HepG2 (cell line): ENCODE results near the gene CTNNA2. TPM values are rescaled to one million over a fixed set of nuclear protein-coding genes. Genes with fewer than 3 reads are reported as not detected.

Experiments
- ATAC-seq: fragments of 200-7000 bp; cut with Tn5 transposase; 3 replicates; pipeline ENCODE4 v1.9.1; 2020; ENCODE audit warnings: mild to moderate bottlenecking, moderate library complexity
- BruUV-seq: library from RNA; stranded (reverse); fragments of 400-500 nt; replicated peaks from 2 replicates; lab custom pipeline; 2021; lab: Mats Ljungman, UMichigan
- CTCF ChIA-PET: fragments of 300-600 bp; formaldehyde crosslinking; extraction: SDS; loops from one replicate; lab custom pipeline; 2021; ENCODE audit warnings: low total read pairs, inconsistent platforms, low intra/inter-chr PET ratio; lab: Yijun Ruan, JAX
- POLR2A ChIA-PET: fragments of 350-600 bp; sonication (Branson Sonifier 250); formaldehyde crosslinking; loops from one replicate; lab custom pipeline; 2020; ENCODE audit warnings: antibody characterized with exemption, inconsistent platforms; lab: Yijun Ruan, JAX
- DNase-seq: peaks from one replicate; pipeline ENCODE4 v3.0.0-alpha.2; 2015; ENCODE audit warnings: low spot score
- FAIRE-seq: peaks from 3 replicates; lab custom pipeline; 2011; peaks lifted over from hg19 to GRCh38; lab: Jason Lieb, UNC
- H2AFZ ChIP-seq: one replicate; pipeline ENCODE4 v1.6.1; 2011; ENCODE audit warnings: low read length, inconsistent platforms
- H3K27ac ChIP-seq: fragments of 300-600 bp; 3 replicates; pipeline ENCODE4 v1.8.0; 2011; ENCODE audit warnings: mixed run types, mild to moderate bottlenecking, mixed read lengths, low read length, inconsistent platforms; ENCODE audit not compliant: insufficient read depth; ENCODE audit errors: extremely low read length
- H3K27me3 ChIP-seq, 2 experiments: fragments of 200-600 bp in 1 of 2; 2 replicates in 1 of 2; 3 replicates in 1 of 2; pipeline versions ENCODE4 v1.6.0 to v1.8.0; 2011; ENCODE audit warnings: low read length in 2 of 2, mild to moderate bottlenecking in 2 of 2, moderate library complexity in 2 of 2, inconsistent platforms in 1 of 2; ENCODE audit not compliant: insufficient read depth in 2 of 2, control insufficient read depth in 1 of 2
- H3K36me3 ChIP-seq, 2 experiments: fragments of 200-600 bp in 1 of 2; replicated peaks in 1 of 2; 2 replicates in 1 of 2; 3 replicates in 1 of 2; pipeline versions ENCODE4 v1.5.1 to v1.8.0; 2011; ENCODE audit warnings: low read length in 2 of 2, inconsistent platforms in 1 of 2; ENCODE audit not compliant: insufficient read depth in 2 of 2, control insufficient read depth in 1 of 2
- H3K4me1 ChIP-seq: 2 replicates; pipeline ENCODE4 v1.5.1; 2012; ENCODE audit warnings: low read length, inconsistent platforms; ENCODE audit not compliant: insufficient read depth
- H3K4me2 ChIP-seq: 2 replicates; pipeline ENCODE4 v1.6.0; 2011; ENCODE audit warnings: low read depth, low read length, inconsistent platforms
- H3K4me3 ChIP-seq, 3 experiments: fragments of 200-600 bp in 1 of 3; sonication (generic), shearing (Covaris generic) in 1 of 3; replicated peaks in 1 of 3; 2 replicates each; pipeline ENCODE4 v1.5.1; 2011 to 2016; ENCODE audit warnings: low read length in 3 of 3, inconsistent platforms in 2 of 3, low read depth in 2 of 3, mild to moderate bottlenecking in 2 of 3, control low read depth in 1 of 3, mixed read lengths in 1 of 3; ENCODE audit not compliant: insufficient read depth in 1 of 3
- H3K79me2 ChIP-seq: one replicate; pipeline ENCODE4 v1.6.1; 2011; ENCODE audit warnings: low read length, inconsistent platforms; ENCODE audit not compliant: insufficient read depth
- H3K9ac ChIP-seq: 2 replicates; pipeline ENCODE4 v1.6.0; 2011; ENCODE audit warnings: mild to moderate bottlenecking, low read depth, low read length, inconsistent platforms; ENCODE audit not compliant: insufficient read depth
- H3K9me3 ChIP-seq: 2 replicates; pipeline ENCODE4 v1.5.1; 2012; ENCODE audit warnings: mild to moderate bottlenecking, low read length
- H4K20me1 ChIP-seq: 2 replicates; pipeline ENCODE4 v1.6.0; 2011; ENCODE audit warnings: inconsistent platforms, mild to moderate bottlenecking, low read length, moderate library complexity; ENCODE audit not compliant: insufficient read depth
- ATRX ChIP-seq: sonication (generic); formaldehyde crosslinking; IDR thresholded peaks from 2 replicates; pipeline ENCODE4 v1.4.0; 2020; ENCODE audit warnings: missing genetic modification reagents, borderline replicate concordance
- MBNL3 ChIP-seq: fragments of 250-450 bp; sonication (Bioruptor Pico); conservative IDR thresholded peaks from 2 replicates; pipeline ENCODE4 v1.8.0; 2022; ENCODE audit warnings: mild to moderate bottlenecking, inconsistent platforms
- MEIS2 ChIP-seq: sonication (generic); formaldehyde crosslinking; IDR thresholded peaks from 2 replicates; pipeline ENCODE4 v1.9.0; 2021; ENCODE audit warnings: mild to moderate bottlenecking, missing genetic modification reagents
- MIER2 ChIP-seq: IDR thresholded peaks from 2 replicates; pipeline ENCODE4 v1.6.1; 2016; ENCODE audit warnings: missing biosample characterization, missing genetic modification reagents
- SAFB2 ChIP-seq: sonication (generic); formaldehyde crosslinking; IDR thresholded peaks from 2 replicates; pipeline ENCODE4 v1.5.1; 2020; ENCODE audit warnings: missing genetic modification reagents, low read depth, mild to moderate bottlenecking, borderline replicate concordance
- ZBTB3 ChIP-seq: sonication (generic); formaldehyde crosslinking; IDR thresholded peaks from 2 replicates; pipeline ENCODE4 v1.4.0; 2020; ENCODE audit warnings: low read depth, mild to moderate bottlenecking, moderate library complexity, missing genetic modification reagents, borderline replicate concordance
- ZNF44 ChIP-seq: sonication (generic); formaldehyde crosslinking; IDR thresholded peaks from 2 replicates; pipeline ENCODE4 v1.5.1; 2020; ENCODE audit warnings: mild to moderate bottlenecking, missing genetic modification reagents
- ZNF468 ChIP-seq: sonication (generic); formaldehyde crosslinking; IDR thresholded peaks from 2 replicates; pipeline ENCODE4 v1.8.0; 2022; ENCODE audit warnings: mild to moderate bottlenecking, moderate library complexity, missing genetic modification reagents
- ZNF543 ChIP-seq: sonication (generic); formaldehyde crosslinking; IDR thresholded peaks from 2 replicates; pipeline ENCODE4 v1.4.0; 2020; ENCODE audit warnings: mild to moderate bottlenecking, missing genetic modification reagents
- ZNF598 ChIP-seq: sonication (generic); formaldehyde crosslinking; IDR thresholded peaks from 2 replicates; pipeline ENCODE4 v1.5.1; 2020; ENCODE audit warnings: mild to moderate bottlenecking, missing genetic modification reagents, borderline replicate concordance
- ZNF670 ChIP-seq: sonication (generic); formaldehyde crosslinking; IDR thresholded peaks from 2 replicates; pipeline ENCODE4 v1.8.0; 2022; ENCODE audit warnings: mild to moderate bottlenecking, missing genetic modification reagents, borderline replicate concordance
- ZSCAN22 ChIP-seq: sonication (generic); formaldehyde crosslinking; IDR thresholded peaks from 2 replicates; pipeline ENCODE4 v1.4.0; 2020; ENCODE audit warnings: mild to moderate bottlenecking, missing genetic modification reagents
- WGBS: methylation state at CpG from one replicate; pipeline ENCODE4 v1.1.6; 2017; ENCODE audit warnings: low lambda C conversion rate; 5-methylcytosine and 5-hydroxymethylcytosine counted together
- in situ Hi-C: cut with HindIII; loops from 2 replicates; pipeline ENCODE4 v1.10.0; 2017; ENCODE audit warnings: low pct_unique_long_range_greater_than_20kb; ENCODE audit not compliant: extremely low pct_ligation_motif_present
- intact Hi-C: fragments of 100-400 bp; cut with micrococcal nuclease; formaldehyde crosslinking; loops from one replicate; pipeline ENCODE4 v1.10.0; 2022; ENCODE audit not compliant: unreplicated experiment
- polyA plus RNA-seq, 8 experiments: library from polyadenylated mRNA; depleted of rRNA in 3 of 8; stranded (reverse) in 7 of 8; unstranded in 1 of 8; fragments of >200 nt; fragmentation: Illumina TruSeq in 4 of 8; extraction: Trizol in 4 of 8; gene quantifications; 2 replicates each; pipeline versions ENCODE4 v1.2.1 to v1.2.3, GENCODE V29; 2011 to 2016; ENCODE audit warnings: low read depth in 4 of 8, missing spikeins in 1 of 8, mixed read lengths in 1 of 8; ENCODE audit not compliant: insufficient read depth in 1 of 8
- total RNA-seq, 5 experiments: library from RNA; depleted of rRNA; stranded (reverse); fragments of >200 nt; fragmentation: Illumina TruSeq; extraction: Trizol; gene quantifications; 2 replicates each; pipeline ENCODE4 v1.2.3, GENCODE V29; 2016; ENCODE audit warnings: low read depth in 1 of 5

CTNNA2 gene
- total and polyA plus RNA-seq, 2 of the 13 experiments (the other 11 are each of a cell fraction or from before 2014, with no cell fraction given): not detected

GRCh38 chr2:79757526-79757925 lies 244.7 kb downstream of the CTNNA2 start (continued):
- TF ChIP-seq ZNF670 (CRISPR knock-in tag): no peak
- TF ChIP-seq ZNF44 (CRISPR knock-in tag): no peak
- TF ChIP-seq ATRX (CRISPR knock-in tag): no peak
- no peak for TF ChIP-seq SAFB2 (CRISPR knock-in tag)

GRCh38 chr2:79758042-79758441 lies 245.2 kb downstream of the CTNNA2 start:
- Histone ChIP-seq H3K27ac (no peak overlapping the region), H2AFZ (no peak overlapping the region), H3K9me3 (no peaks in the 10 kb centered on the region), H3K27me3 (no peaks in the 10 kb centered on the region), H3K4me1 (no peaks in the 10 kb centered on the region), H4K20me1 (no peaks in the 10 kb centered on the region), H3K79me2 (no peaks in the 10 kb centered on the region), H3K9ac (no peak overlapping the region), H3K4me2 (no peak overlapping the region), H3K36me3 (no peaks in the 10 kb centered on the region), H3K4me3 (no peak overlapping the region)
- ChIA-PET POLR2A (no interaction called here), CTCF (no interaction called here)
- ATAC-seq (no peak), DNase-seq (no peak), FAIRE-seq (no peak)
- intact Hi-C loops: no loop called here
- TF ChIP-seq MEIS2 (no peak), MIER2 (CRISPR knock-in tag) (no peak), ZNF543 (no peak), ZBTB3 (CRISPR knock-in tag) (no peak), ZNF468 (CRISPR knock-in tag) (no peak), MBNL3 (CRISPR knock-in tag) (no peak), ZNF598 (CRISPR knock-in tag) (no peak), ZSCAN22 (no peak)
- no TSS peak for BruUV-seq
- in situ Hi-C loops: no loop called here
- 28% methylated on average over 5 of the region's 5 CpGs for WGBS
